ENCODE measurements around the gene PLS3. TPM values are rescaled to one million over a fixed set of nuclear protein-coding genes. Genes with fewer than 3 reads are reported as not detected.
"Not testable (repeated sequence)": the region's sequence is repeated elsewhere in the genome, so short reads cannot be mapped to it uniquely, and the experiment has no call there.

Gene PLS3
- total RNA-seq, 1 experiment from 2014 or later, result 88.2 TPM

DNA sequence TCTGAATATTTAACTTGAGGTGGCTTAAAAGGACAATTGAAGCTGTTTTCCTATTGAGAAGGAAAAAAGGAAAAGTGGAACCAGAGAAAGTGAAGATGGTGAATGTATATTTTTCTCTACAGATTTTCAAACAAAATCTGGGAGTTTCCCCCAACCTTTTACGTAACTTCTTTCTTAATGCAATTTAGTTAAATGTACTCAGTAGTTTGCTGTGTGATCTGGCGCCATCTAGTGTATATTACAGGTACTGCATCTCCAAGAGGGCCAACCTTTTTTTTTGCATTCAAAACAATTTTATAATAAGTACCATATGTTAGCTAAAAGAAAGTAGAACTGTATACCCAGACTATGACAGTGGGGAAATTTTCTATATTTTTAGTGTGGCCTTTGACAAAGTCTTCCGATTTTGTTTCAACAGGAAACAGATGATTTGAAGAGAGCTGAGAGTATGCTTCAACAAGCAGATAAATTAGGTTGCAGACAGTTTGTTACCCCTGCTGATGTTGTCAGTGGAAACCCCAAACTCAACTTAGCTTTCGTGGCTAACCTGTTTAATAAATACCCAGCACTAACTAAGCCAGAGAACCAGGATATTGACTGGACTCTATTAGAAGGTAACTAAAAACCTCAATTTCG, 82.0 kb downstream of the PLS3 start:
- Histone ChIP-seq H3K4me1 (ENCODE audit: insufficient read depth, low read length, poor library complexity, severe bottlenecking) (peaks cover 5% of the 10 kb centered on the region), H3K27ac (ENCODE audit: low read depth, low read length, poor library complexity, severe bottlenecking) (no peak overlapping the region), H3K27me3 (replicated peaks; ENCODE audit: insufficient read depth, low read depth, low read length, poor library complexity) (peaks cover 20% of the 10 kb centered on the region), H3K36me3 (ENCODE audit: insufficient read depth, low read length, poor library complexity, severe bottlenecking) (peaks cover 14% of the 10 kb centered on the region), H3K4me3 (ENCODE audit: low read depth, low read length, poor library complexity, severe bottlenecking) (no peak overlapping the region), H3K9me3 (ENCODE audit: low read depth, low read length, poor library complexity, severe bottlenecking) (no peaks in the 10 kb centered on the region)
- peak; percentile 76 for DNase-seq (ENCODE audit: low spot score)
- no TSS peak for BruUV-seq (replicated peaks)
- TF ChIP-seq EZH2 (IDR thresholded peaks at IDR 0.05; ENCODE audit: borderline replicate concordance, low read depth, low read length, poor library complexity, severe bottlenecking) (no peak), CTCF (conservative IDR thresholded peaks at IDR 0.05; ENCODE audit: low read depth, low read length) (peak; percentile 97)
- intact Hi-C loops (cut with micrococcal nuclease; ENCODE audit: unreplicated experiment), result loop anchor here (1.0 to 10.0 kb wide), 2 partner anchors 313 to 418 kb away; no protein-coding TSS in a partner anchor
- ChIA-PET CTCF (interaction anchor here (1.0 kb wide), 1 partner anchor 313 kb away, joined by 5 read pairs; no protein-coding TSS in a partner anchor), POLR2A (ENCODE audit: low non-redundant PET) (no interaction called here)

- H3K4me1 ChIP-seq (ENCODE audit: insufficient read depth, low read length, poor library complexity, severe bottlenecking); H3K4me3 ChIP-seq (ENCODE audit: low read depth, low read length, poor library complexity, severe bottlenecking); DNase-seq (ENCODE audit: low spot score); POLR2A ChIA-PET (ENCODE audit: low non-redundant PET); H3K27ac ChIP-seq (ENCODE audit: low read depth, low read length, poor library complexity, severe bottlenecking); CTCF ChIA-PET; H3K9me3 ChIP-seq (ENCODE audit: low read depth, low read length, poor library complexity, severe bottlenecking); BruUV-seq (replicated peaks): not testable (repeated sequence)
- Histone ChIP-seq H3K27me3 (replicated peaks; ENCODE audit: insufficient read depth, low read depth, low read length, poor library complexity) (peaks cover 15% of the 10 kb centered on the region), H3K36me3 (ENCODE audit: insufficient read depth, low read length, poor library complexity, severe bottlenecking) (peaks cover 17% of the 10 kb centered on the region)
- intact Hi-C loops (cut with micrococcal nuclease; ENCODE audit: unreplicated experiment), result loop anchor here (10.0 kb wide), 1 partner anchor 420 kb away; no protein-coding TSS in a partner anchor
Measured at GRCh38 chrX:115644397-115644796, 83.4 kb downstream of the PLS3 start.

GRCh38 chrX:115649461-115650063, 88.6 kb downstream of the PLS3 start:
- no peak overlapping the region for H3K4me3 ChIP-seq (ENCODE audit: low read depth, low read length, poor library complexity, severe bottlenecking)
- peak overlapping the region; percentile 70 for H3K27ac ChIP-seq (ENCODE audit: low read depth, low read length, poor library complexity, severe bottlenecking)
- intact Hi-C loops (cut with micrococcal nuclease; ENCODE audit: unreplicated experiment), result loop anchor here (2.0 to 10.0 kb wide), 2 partner anchors 41 to 425 kb away; no protein-coding TSS in a partner anchor
- H3K4me1 ChIP-seq (ENCODE audit: insufficient read depth, low read length, poor library complexity, severe bottlenecking), result peaks cover 9% of the 10 kb centered on the region
- DNase-seq (ENCODE audit: low spot score), result no peak
- H3K27me3 ChIP-seq (replicated peaks; ENCODE audit: insufficient read depth, low read depth, low read length, poor library complexity), result peaks cover 13% of the 10 kb centered on the region
- TF ChIP-seq EZH2 (IDR thresholded peaks at IDR 0.05; ENCODE audit: borderline replicate concordance, low read depth, low read length, poor library complexity, severe bottlenecking) (no peak), CTCF (conservative IDR thresholded peaks at IDR 0.05; ENCODE audit: low read depth, low read length) (no peak)
- H3K9me3 ChIP-seq (ENCODE audit: low read depth, low read length, poor library complexity, severe bottlenecking), result no peaks in the 10 kb centered on the region
- peaks cover 21% of the 10 kb centered on the region for H3K36me3 ChIP-seq (ENCODE audit: insufficient read depth, low read length, poor library complexity, severe bottlenecking)
- ChIA-PET POLR2A (ENCODE audit: low non-redundant PET) (no interaction called here), CTCF (no interaction called here)
- BruUV-seq (replicated peaks), result no TSS peak

Measured in A673 (cell line).